COLO668 (cell line): Measurements from ENCODE around the gene RLF.

Experiments
- DNase-seq: peaks from one replicate; lab custom pipeline; 2025; ENCODE audit not compliant: unreplicated experiment; lab: John Stamatoyannopoulos, UW

Gene RLF

DNA sequence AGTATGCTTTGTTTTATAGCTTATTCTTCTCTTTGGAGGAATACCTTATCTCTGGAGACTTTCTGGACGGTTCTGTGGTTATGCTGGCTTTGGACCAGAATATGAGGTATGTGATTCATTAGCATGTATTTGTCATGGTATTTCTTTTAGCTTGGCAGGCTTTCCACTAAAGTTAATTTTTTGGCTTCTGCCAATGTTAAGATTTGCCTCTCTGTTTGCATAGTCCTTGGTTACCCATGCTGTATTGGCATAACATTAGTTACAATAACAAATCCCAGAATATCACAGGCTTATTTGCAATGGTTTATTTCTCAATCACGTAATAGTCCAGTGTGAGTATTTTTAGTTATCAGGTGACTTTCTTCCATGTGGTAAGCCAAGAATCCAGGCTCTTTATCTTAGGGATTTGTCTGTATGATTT, 106.6 kb downstream of the RLF start:
- DNase-seq = no peak

DNA sequence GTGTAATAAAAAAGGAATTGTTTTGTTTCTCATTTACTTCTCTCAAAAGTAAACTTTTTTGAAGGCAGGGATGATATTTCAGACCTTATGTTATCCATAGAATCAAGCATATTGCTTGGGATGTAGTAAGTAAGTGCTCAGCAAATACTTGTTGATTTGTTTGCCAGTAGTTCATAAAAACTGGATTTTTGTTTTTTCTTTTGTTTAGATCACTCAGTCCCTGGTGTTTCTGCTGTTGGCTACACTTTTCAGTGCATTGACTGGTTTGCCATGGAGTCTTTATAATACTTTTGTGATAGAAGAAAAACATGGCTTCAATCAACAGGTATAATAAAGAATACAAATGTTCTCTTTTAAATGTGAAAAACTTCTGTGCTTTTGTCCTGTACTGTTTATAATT, 107.0 kb downstream of the RLF start:
- no peak for DNase-seq

- no peak for DNase-seq
Observed at GRCh38 chr1:40270152-40270834, 109.1 kb downstream of the RLF start.

DNA sequence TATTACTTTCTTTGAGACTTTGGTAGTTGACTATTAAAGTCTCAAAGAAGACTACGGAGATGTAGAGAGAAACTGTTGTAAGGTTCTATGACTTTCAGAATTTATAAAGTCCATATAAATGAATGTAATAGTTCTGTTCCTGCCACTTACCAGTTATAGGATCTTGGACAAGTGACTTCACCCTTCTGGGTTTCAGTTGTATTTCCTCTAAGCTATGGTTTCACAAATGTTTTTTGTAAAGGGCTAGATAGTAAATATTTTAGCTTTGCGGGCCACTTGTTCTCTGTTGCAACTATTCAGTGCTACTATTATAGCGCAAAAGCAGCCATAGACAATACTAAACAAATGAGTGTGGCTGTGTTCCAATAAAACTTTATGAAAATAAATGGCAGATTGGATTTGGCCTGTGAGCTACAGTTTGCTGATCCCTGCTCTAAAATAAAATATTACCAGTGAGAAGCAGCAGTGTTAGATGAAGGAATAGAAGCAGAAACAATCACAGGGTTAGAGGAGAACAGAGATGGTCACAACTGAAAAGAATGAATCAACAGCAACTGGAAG, 111.5 kb downstream of the RLF start:
- DNase-seq = no peak

- DNase-seq = no peak
Observed at GRCh38 chr1:40273547-40274166, 112.5 kb downstream of the RLF start.

DNA sequence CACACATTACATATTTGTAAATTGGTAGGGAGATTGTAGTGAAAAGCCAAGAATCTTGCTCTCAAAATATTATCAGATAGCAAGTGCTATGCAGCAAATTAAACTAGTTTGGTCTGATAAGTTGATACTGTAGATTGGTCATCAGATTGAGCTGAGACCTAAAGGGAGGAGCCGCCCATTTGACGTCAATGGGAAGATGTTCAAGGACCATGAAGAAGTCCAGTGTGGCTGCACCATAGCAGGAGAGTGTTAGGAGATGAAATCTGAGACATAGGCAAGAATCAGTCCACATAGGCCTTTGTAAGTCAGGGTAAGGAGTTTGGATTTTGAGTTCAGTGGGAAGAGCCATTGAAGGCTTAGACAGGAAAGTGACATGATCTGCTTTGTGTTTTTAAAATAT, 113.1 kb downstream of the RLF start:
- DNase-seq = no peak

DNA sequence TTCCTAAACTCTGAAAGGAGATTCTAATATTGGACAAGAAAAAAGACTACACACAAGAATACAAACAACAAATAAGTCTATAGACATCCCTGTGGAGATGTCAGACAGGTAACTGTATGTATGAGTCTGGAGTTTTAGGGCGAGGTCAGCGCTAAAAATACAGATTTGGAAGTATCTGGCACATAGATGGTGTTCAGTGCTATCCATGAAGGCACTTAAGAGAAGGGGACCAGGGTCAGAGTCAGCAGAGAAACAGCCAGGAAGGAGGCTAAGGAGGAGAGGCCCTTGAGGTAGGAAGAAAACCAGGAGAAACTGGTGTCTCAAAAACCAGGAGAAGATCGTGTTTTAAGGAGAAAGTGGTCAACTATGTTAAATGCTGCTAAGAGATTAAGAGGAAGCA, 114.9 kb downstream of the RLF start:
- no peak for DNase-seq

DNA sequence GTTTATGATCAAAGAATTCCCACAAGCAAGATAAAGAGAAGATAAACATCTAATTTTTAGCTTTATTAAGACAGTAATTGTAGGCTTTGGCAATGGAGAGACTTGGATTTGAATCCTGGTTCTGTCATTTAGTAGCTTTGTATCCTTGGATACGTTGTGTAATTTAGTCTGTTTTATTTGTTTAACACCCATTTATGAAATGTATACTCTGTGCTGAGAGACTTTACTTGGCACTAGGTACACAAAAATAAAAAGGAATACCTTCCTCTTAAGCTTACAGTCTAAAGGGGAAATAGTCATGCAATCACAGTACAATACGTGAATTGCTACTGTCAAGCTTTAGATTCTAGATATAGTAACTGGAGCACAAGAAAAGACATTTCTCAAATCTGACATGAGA, 120.7 kb downstream of the RLF start:
- no peak for DNase-seq
